ENCODE data around the gene VN1R4.
A peak's percentile ranks its signal among the peaks of the same experiment; 100 is the strongest.
"Not testable (repeated sequence)": the region's sequence is repeated elsewhere in the genome, so short reads cannot be mapped to it uniquely, and the experiment has no call there.

Gene VN1R4

GRCh38 chr19:53281947-53282346 is 14.4 kb upstream of the VN1R4 start:
- not testable (repeated sequence) for H3K79me2 ChIP-seq (ENCODE audit: insufficient read depth, low read length); H3K9me3 ChIP-seq (ENCODE audit: insufficient read depth, low read length, severe bottlenecking); H3K4me3 ChIP-seq (ENCODE audit: low read depth in 1 of 2, low read length in 2 of 2); H3K27ac ChIP-seq (ENCODE audit: low read length); H3K4me2 ChIP-seq (ENCODE audit: insufficient read depth, low read length); H3K36me3 ChIP-seq (ENCODE audit: insufficient read depth, low read length); H3K27me3 ChIP-seq (ENCODE audit: insufficient read depth, low read length, poor library complexity); H2AFZ ChIP-seq (ENCODE audit: low read depth, low read length); H3K4me1 ChIP-seq (ENCODE audit: insufficient read depth, low read length); H4K20me1 ChIP-seq (ENCODE audit: insufficient read depth, low read length); H3K9ac ChIP-seq (ENCODE audit: low read depth, low read length)
- peak; percentile 64 for DNase-seq
- peak; percentile 88 for ATAC-seq (ENCODE audit: insufficient read depth, low read depth)
- TF ChIP-seq CTCF (IDR thresholded peaks at IDR 0.05; ENCODE audit: borderline replicate concordance, extremely low read depth, low read length, poor library complexity, severe bottlenecking) = peak; percentile 38

- no peak for ATAC-seq (ENCODE audit: insufficient read depth, low read depth)
- H3K79me2 ChIP-seq (ENCODE audit: insufficient read depth, low read length) = no peaks in the 10 kb centered on the region
- H3K9ac ChIP-seq (ENCODE audit: low read depth, low read length) = no peak overlapping the region
- H3K27ac ChIP-seq (ENCODE audit: low read length) = no peak overlapping the region
- no peak overlapping the region for H3K4me3 ChIP-seq (ENCODE audit: low read depth in 1 of 2, low read length in 2 of 2)
- no peak overlapping the region for H2AFZ ChIP-seq (ENCODE audit: low read depth, low read length)
- H3K27me3 ChIP-seq (ENCODE audit: insufficient read depth, low read length, poor library complexity) = peaks cover 23% of the 10 kb centered on the region
- H3K4me2 ChIP-seq (ENCODE audit: insufficient read depth, low read length) = no peak overlapping the region
- no peaks in the 10 kb centered on the region for H3K36me3 ChIP-seq (ENCODE audit: insufficient read depth, low read length)
- no peaks in the 10 kb centered on the region for H3K9me3 ChIP-seq (ENCODE audit: insufficient read depth, low read length, severe bottlenecking)
- H3K4me1 ChIP-seq (ENCODE audit: insufficient read depth, low read length) = no peaks in the 10 kb centered on the region
- no peaks in the 10 kb centered on the region for H4K20me1 ChIP-seq (ENCODE audit: insufficient read depth, low read length)
- no peak for DNase-seq
- TF ChIP-seq EZH2 (IDR thresholded peaks at IDR 0.05; ENCODE audit: borderline replicate concordance, low read depth, low read length, severe bottlenecking) (no peak), CTCF (IDR thresholded peaks at IDR 0.05; ENCODE audit: borderline replicate concordance, extremely low read depth, low read length, poor library complexity, severe bottlenecking) (no peak)
Measured at GRCh38 chr19:53275480-53275879, 8.0 kb upstream of the VN1R4 start.

- Histone ChIP-seq H3K9ac (ENCODE audit: low read depth, low read length) (no peak overlapping the region), H2AFZ (ENCODE audit: low read depth, low read length) (no peak overlapping the region), H3K4me3 (ENCODE audit: low read depth in 1 of 2, low read length in 2 of 2) (no peak overlapping the region), H3K4me1 (ENCODE audit: insufficient read depth, low read length) (no peaks in the 10 kb centered on the region), H3K27ac (ENCODE audit: low read length) (no peak overlapping the region), H4K20me1 (ENCODE audit: insufficient read depth, low read length) (no peaks in the 10 kb centered on the region), H3K36me3 (ENCODE audit: insufficient read depth, low read length) (no peaks in the 10 kb centered on the region), H3K27me3 (ENCODE audit: insufficient read depth, low read length, poor library complexity) (peaks cover 16% of the 10 kb centered on the region), H3K4me2 (ENCODE audit: insufficient read depth, low read length) (no peak overlapping the region), H3K79me2 (ENCODE audit: insufficient read depth, low read length) (no peaks in the 10 kb centered on the region), H3K9me3 (ENCODE audit: insufficient read depth, low read length, severe bottlenecking) (no peaks in the 10 kb centered on the region)
- no peak for DNase-seq
- TF ChIP-seq CTCF (IDR thresholded peaks at IDR 0.05; ENCODE audit: borderline replicate concordance, extremely low read depth, low read length, poor library complexity, severe bottlenecking) = no peak
- no peak for TF ChIP-seq EZH2 (IDR thresholded peaks at IDR 0.05; ENCODE audit: borderline replicate concordance, low read depth, low read length, severe bottlenecking)
- ATAC-seq (ENCODE audit: insufficient read depth, low read depth) = no peak
Measured at GRCh38 chr19:53272044-53272443, 4.5 kb upstream of the VN1R4 start.

- not testable (repeated sequence) for H3K4me2 ChIP-seq (ENCODE audit: insufficient read depth, low read length); H3K9me3 ChIP-seq (ENCODE audit: insufficient read depth, low read length, severe bottlenecking); H3K27ac ChIP-seq (ENCODE audit: low read length); H3K4me1 ChIP-seq (ENCODE audit: insufficient read depth, low read length); H4K20me1 ChIP-seq (ENCODE audit: insufficient read depth, low read length); H3K4me3 ChIP-seq (ENCODE audit: low read depth in 1 of 2, low read length in 2 of 2); H2AFZ ChIP-seq (ENCODE audit: low read depth, low read length); DNase-seq; H3K79me2 ChIP-seq (ENCODE audit: insufficient read depth, low read length); H3K9ac ChIP-seq (ENCODE audit: low read depth, low read length); ATAC-seq (ENCODE audit: insufficient read depth, low read depth); H3K36me3 ChIP-seq (ENCODE audit: insufficient read depth, low read length)
- H3K27me3 ChIP-seq (ENCODE audit: insufficient read depth, low read length, poor library complexity) = peaks cover 13% of the 10 kb centered on the region
Measured at GRCh38 chr19:53269861-53270260, 2.3 kb upstream of the VN1R4 start.
